Activated CD4-positive, CD25-positive, alpha-beta regulatory T cell treated with anti-CD3 and anti-CD28 coated beads, Interleukin-2, amount 50 U/mL, for 16 hours (primary cell): ENCODE data around the gene TPP1.

Experiments
- DNase-seq: peaks from one replicate; pipeline ENCODE4 v3.0.0-alpha.2; 2020; ENCODE audit warnings: low read depth, low spot score

Gene TPP1

GRCh38 chr11:6611092-6611962, 7.9 kb downstream of the TPP1 start:
- no peak for DNase-seq

- no peak for DNase-seq
These were observed 8.6 kb downstream of the TPP1 start for GRCh38 chr11:6610591-6610990.

GRCh38 chr11:6609502-6610015, 9.7 kb downstream of the TPP1 start:
- no peak for DNase-seq

- DNase-seq, result no peak
These were observed 10.3 kb downstream of the TPP1 start for GRCh38 chr11:6608726-6609501.

GRCh38 chr11:6608011-6608410, 11.2 kb downstream of the TPP1 start:
- DNase-seq, result no peak

GRCh38 chr11:6607190-6607795, 11.9 kb downstream of the TPP1 start:
- DNase-seq, result no peak

GRCh38 chr11:6606471-6607189, 12.6 kb downstream of the TPP1 start:
- no peak for DNase-seq

- DNase-seq, result no peak
These were observed 14.4 kb downstream of the TPP1 start for GRCh38 chr11:6604790-6605189.

GRCh38 chr11:6604081-6604626, 15.1 kb downstream of the TPP1 start:
- DNase-seq, result peak; percentile 16

- DNase-seq, result peak; percentile 72
These were observed 15.7 kb downstream of the TPP1 start, which contains the start of the genes ILK and RRP8 for GRCh38 chr11:6603287-6604080. TSS of gene ILK (plus strand) at chr11:6603774. CDS start at chr11:6604272, 498 bp downstream. TSS of gene RRP8 (minus strand) at chr11:6603616. CDS start at chr11:6603502, 114 bp downstream.

GRCh38 chr11:6602096-6602940, 16.9 kb downstream of the TPP1 start:
- DNase-seq, result no peak

- DNase-seq, result no peak
These were observed 18.2 kb downstream of the TPP1 start for GRCh38 chr11:6601041-6601461.

- DNase-seq, result no peak
These were observed 19.3 kb downstream of the TPP1 start for GRCh38 chr11:6599881-6600390.

- no peak for DNase-seq
These were observed 19.8 kb downstream of the TPP1 start for GRCh38 chr11:6599449-6599848.

GRCh38 chr11:6598555-6598954, 20.7 kb downstream of the TPP1 start:
- DNase-seq, result no peak

- DNase-seq, result no peak
These were observed 22.9 kb downstream of the TPP1 start for GRCh38 chr11:6596239-6596877.

- no peak for DNase-seq
These were observed 25.0 kb downstream of the TPP1 start for GRCh38 chr11:6594142-6594768.

- DNase-seq, result no peak
These were observed 31.2 kb downstream of the TPP1 start for GRCh38 chr11:6588018-6588417.
